Measurements from ENCODE around the gene CAPN5.

DNA sequence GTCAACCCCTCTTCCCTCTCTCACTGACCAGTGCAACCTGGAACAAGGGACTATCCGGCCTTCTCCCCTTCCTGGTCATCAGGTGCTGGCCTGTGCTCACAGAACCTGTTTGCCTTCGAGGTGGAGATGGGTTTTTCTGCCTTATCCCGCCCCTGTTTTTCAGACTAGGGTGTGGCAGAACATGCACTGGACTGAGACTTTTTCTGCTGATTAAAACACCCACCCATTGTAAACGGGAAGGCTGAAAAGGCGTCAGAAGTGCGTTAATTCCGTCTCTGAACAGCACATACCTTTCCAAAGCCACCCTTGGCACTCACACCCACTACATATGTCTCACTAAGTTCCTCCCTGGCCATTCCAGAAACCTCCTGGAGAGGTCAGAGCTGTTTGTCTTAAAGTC, 36.9 kb upstream of the CAPN5 start:
- TF ChIP-seq ZNF274 (IDR thresholded peaks at IDR 0.05; ENCODE audit: low read depth, low read length), result no peak
- no peak for TF ChIP-seq YY1 (IDR thresholded peaks at IDR 0.05; ENCODE audit: insufficient read depth, insufficient read length)
